Measurements from ENCODE around the gene CAMP. TPM values are rescaled to one million over a fixed set of nuclear protein-coding genes. Genes with fewer than 3 reads are reported as not detected.

Gene CAMP
- total RNA-seq, 1 experiment from 2014 or later, result not detected

DNA sequence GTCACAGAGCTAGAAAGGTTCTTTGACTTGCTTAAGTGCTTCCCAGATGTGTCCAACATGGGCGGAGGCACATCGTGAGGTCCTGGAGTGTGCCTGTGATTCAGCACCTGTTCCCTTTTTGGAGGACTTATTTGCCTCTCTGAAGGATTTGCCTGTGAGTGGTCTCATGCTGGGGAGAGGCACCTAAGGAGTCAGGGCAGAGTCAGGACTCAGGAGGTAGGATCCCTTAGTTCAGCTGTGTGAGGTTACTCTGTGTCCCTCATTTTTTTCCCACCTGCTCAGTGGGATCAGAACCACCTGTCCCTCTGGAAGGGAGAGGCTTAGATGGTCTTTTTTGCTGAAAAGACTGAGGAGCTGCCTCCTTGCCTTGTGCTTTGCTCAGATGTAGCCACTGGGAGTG is 20.6 kb downstream of the CAMP start:
- DNase-seq, result no peak
- Mint-ChIP-seq H3K4me3 (ENCODE audit: low read depth, unreplicated experiment) (no peak overlapping the region), H3K9me3 (ENCODE audit: low read depth, unreplicated experiment) (no peaks in the 10 kb centered on the region), H3K27ac (ENCODE audit: unreplicated experiment) (no peak overlapping the region), H3K36me3 (ENCODE audit: insufficient read depth, unreplicated experiment) (peaks cover 8% of the 10 kb centered on the region), H3K4me1 (ENCODE audit: low read depth, unreplicated experiment) (no peaks in the 10 kb centered on the region), H3K27me3 (ENCODE audit: unreplicated experiment) (no peaks in the 10 kb centered on the region)
- intact Hi-C loops (cut with micrococcal nuclease; ENCODE audit: unreplicated experiment), result no loop called here
- CTCF ChIA-PET, result no interaction called here
- TF ChIP-seq, protein P1, sequence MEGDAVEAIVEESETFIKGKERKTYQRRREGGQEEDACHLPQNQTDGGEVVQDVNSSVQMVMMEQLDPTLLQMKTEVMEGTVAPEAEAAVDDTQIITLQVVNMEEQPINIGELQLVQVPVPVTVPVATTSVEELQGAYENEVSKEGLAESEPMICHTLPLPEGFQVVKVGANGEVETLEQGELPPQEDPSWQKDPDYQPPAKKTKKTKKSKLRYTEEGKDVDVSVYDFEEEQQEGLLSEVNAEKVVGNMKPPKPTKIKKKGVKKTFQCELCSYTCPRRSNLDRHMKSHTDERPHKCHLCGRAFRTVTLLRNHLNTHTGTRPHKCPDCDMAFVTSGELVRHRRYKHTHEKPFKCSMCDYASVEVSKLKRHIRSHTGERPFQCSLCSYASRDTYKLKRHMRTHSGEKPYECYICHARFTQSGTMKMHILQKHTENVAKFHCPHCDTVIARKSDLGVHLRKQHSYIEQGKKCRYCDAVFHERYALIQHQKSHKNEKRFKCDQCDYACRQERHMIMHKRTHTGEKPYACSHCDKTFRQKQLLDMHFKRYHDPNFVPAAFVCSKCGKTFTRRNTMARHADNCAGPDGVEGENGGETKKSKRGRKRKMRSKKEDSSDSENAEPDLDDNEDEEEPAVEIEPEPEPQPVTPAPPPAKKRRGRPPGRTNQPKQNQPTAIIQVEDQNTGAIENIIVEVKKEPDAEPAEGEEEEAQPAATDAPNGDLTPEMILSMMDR (IDR thresholded peaks at IDR 0.05; ENCODE audit: unreplicated experiment), result no peak
- BruUV-seq (replicated peaks), result no TSS peak

GRCh38 chr3:48244461-48244860 is 21.2 kb downstream of the CAMP start:
- intact Hi-C loops (cut with micrococcal nuclease; ENCODE audit: unreplicated experiment), result no loop called here
- no peaks in the 10 kb centered on the region for H3K9me3 Mint-ChIP-seq (ENCODE audit: low read depth, unreplicated experiment)
- TF ChIP-seq, protein P1 (IDR thresholded peaks at IDR 0.05; ENCODE audit: unreplicated experiment), result no peak
- DNase-seq, result no peak
- no peaks in the 10 kb centered on the region for H3K4me1 Mint-ChIP-seq (ENCODE audit: low read depth, unreplicated experiment)
- no TSS peak for BruUV-seq (replicated peaks)
- peaks cover 8% of the 10 kb centered on the region for H3K36me3 Mint-ChIP-seq (ENCODE audit: insufficient read depth, unreplicated experiment)
- CTCF ChIA-PET, result no interaction called here
- H3K27ac Mint-ChIP-seq (ENCODE audit: unreplicated experiment), result no peak overlapping the region
- no peaks in the 10 kb centered on the region for H3K27me3 Mint-ChIP-seq (ENCODE audit: unreplicated experiment)
- no peak overlapping the region for H3K4me3 Mint-ChIP-seq (ENCODE audit: low read depth, unreplicated experiment)

GRCh38 chr3:48245136-48245535 is 21.8 kb downstream of the CAMP start:
- Mint-ChIP-seq H3K4me3 (ENCODE audit: low read depth, unreplicated experiment) (no peak overlapping the region), H3K27me3 (ENCODE audit: unreplicated experiment) (no peaks in the 10 kb centered on the region), H3K9me3 (ENCODE audit: low read depth, unreplicated experiment) (no peaks in the 10 kb centered on the region), H3K4me1 (ENCODE audit: low read depth, unreplicated experiment) (no peaks in the 10 kb centered on the region), H3K27ac (ENCODE audit: unreplicated experiment) (no peak overlapping the region), H3K36me3 (ENCODE audit: insufficient read depth, unreplicated experiment) (peaks cover 8% of the 10 kb centered on the region)
- CTCF ChIA-PET, result no interaction called here
- TF ChIP-seq, protein P1 (IDR thresholded peaks at IDR 0.05; ENCODE audit: unreplicated experiment), result no peak
- no peak for DNase-seq
- no TSS peak for BruUV-seq (replicated peaks)
- intact Hi-C loops (cut with micrococcal nuclease; ENCODE audit: unreplicated experiment), result no loop called here

- TF ChIP-seq, protein P1 (IDR thresholded peaks at IDR 0.05; ENCODE audit: unreplicated experiment), result no peak
- CTCF ChIA-PET, result interaction anchor here (0.7 kb wide), 1 partner anchor 28 kb away, joined by 3 read pairs; no protein-coding TSS in a partner anchor
- no peak for DNase-seq
- BruUV-seq (replicated peaks), result no TSS peak
- Mint-ChIP-seq H3K27me3 (ENCODE audit: unreplicated experiment) (no peaks in the 10 kb centered on the region), H3K27ac (ENCODE audit: unreplicated experiment) (no peak overlapping the region), H3K4me1 (ENCODE audit: low read depth, unreplicated experiment) (no peaks in the 10 kb centered on the region), H3K36me3 (ENCODE audit: insufficient read depth, unreplicated experiment) (no peaks in the 10 kb centered on the region), H3K9me3 (ENCODE audit: low read depth, unreplicated experiment) (no peaks in the 10 kb centered on the region), H3K4me3 (ENCODE audit: low read depth, unreplicated experiment) (no peak overlapping the region)
- intact Hi-C loops (cut with micrococcal nuclease; ENCODE audit: unreplicated experiment), result no loop called here
Observed at GRCh38 chr3:48247401-48247811, 24.1 kb downstream of the CAMP start.

Data from Calu3 (cell line).